Vagina (tissue), 2 donors: ENCODE results near the gene DNAAF3.

Experiments
- CTCF ChIP-seq, 3 experiments: fragments of 450-650 bp in 2 of 3; fragments of 200-600 bp in 1 of 3; sonication (generic) in 1 of 3; IDR thresholded peaks; one replicate each; pipeline ENCODE4 v1.5.1; 2017 to 2019; ENCODE audit warnings: antibody characterized with exemption in 3 of 3, mild to moderate bottlenecking in 2 of 3, moderate library complexity in 2 of 3
- POLR2A ChIP-seq, 2 donors: fragments of 450-650 bp; IDR thresholded peaks; one replicate each; pipeline ENCODE4 v1.6.1; 2017; ENCODE audit warnings: antibody characterized with exemption in 2 of 2, mild to moderate bottlenecking in 2 of 2, moderate library complexity in 2 of 2
- POLR2AphosphoS5 ChIP-seq, 2 donors: sonication (generic); formaldehyde crosslinking; IDR thresholded peaks; one replicate each; pipeline ENCODE4 v1.9.0; 2017; ENCODE audit warnings: antibody characterized with exemption in 2 of 2, mild to moderate bottlenecking in 2 of 2, low read depth in 1 of 2; ENCODE audit not compliant: insufficient read depth in 1 of 2

GRCh38 chr19:55111238-55111831, 55.1 kb downstream of the DNAAF3 start:
- TF ChIP-seq POLR2A (IDR thresholded peaks at IDR 0.05) (no peak), CTCF (IDR thresholded peaks at IDR 0.05) (no peak), POLR2AphosphoS5 (IDR thresholded peaks at IDR 0.05; ENCODE audit: insufficient read depth in 1 of 2, low read depth in 1 of 2) (peak; percentile 27 to 62)
